ENCODE data around the gene SCRN2.

DNA sequence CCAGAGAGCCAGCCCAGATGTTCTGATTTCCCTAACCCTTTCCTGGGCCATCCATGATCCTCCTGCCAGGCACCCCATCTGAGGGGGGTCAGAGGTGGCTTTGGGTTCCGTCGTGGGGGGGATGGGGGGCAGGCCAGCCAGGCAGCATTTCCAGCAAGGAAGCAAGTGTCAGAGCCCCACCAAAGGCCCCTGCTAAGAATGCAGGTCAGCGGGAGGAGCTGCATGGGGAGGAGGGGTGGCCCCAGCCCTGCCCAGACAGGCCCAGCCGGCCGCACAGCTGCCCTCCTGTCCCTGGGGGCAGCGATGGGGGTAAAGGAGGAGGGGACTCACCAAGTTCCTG, 2.3 kb upstream of the SCRN2 start:
- TF ChIP-seq EZH2 (IDR thresholded peaks at IDR 0.05; ENCODE audit: borderline replicate concordance, low read length) = no peak
- TF ChIP-seq, protein P1, sequence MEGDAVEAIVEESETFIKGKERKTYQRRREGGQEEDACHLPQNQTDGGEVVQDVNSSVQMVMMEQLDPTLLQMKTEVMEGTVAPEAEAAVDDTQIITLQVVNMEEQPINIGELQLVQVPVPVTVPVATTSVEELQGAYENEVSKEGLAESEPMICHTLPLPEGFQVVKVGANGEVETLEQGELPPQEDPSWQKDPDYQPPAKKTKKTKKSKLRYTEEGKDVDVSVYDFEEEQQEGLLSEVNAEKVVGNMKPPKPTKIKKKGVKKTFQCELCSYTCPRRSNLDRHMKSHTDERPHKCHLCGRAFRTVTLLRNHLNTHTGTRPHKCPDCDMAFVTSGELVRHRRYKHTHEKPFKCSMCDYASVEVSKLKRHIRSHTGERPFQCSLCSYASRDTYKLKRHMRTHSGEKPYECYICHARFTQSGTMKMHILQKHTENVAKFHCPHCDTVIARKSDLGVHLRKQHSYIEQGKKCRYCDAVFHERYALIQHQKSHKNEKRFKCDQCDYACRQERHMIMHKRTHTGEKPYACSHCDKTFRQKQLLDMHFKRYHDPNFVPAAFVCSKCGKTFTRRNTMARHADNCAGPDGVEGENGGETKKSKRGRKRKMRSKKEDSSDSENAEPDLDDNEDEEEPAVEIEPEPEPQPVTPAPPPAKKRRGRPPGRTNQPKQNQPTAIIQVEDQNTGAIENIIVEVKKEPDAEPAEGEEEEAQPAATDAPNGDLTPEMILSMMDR (conservative IDR thresholded peaks at IDR 0.05 in 1 of 2, IDR thresholded peaks at IDR 0.05 in 1 of 2; ENCODE audit: extremely low read depth in 1 of 2, insufficient read depth in 1 of 2, low read depth in 1 of 2, low read length in 2 of 2) = no peak
